Testis (tissue), 2 donors: ENCODE data around the gene HOXA3.

Experiments
- POLR2A ChIP-seq: fragments of 450-650 bp; IDR thresholded peaks from one replicate; pipeline ENCODE4 v1.6.1; 2017; ENCODE audit warnings: antibody characterized with exemption, mild to moderate bottlenecking, moderate library complexity
- TF ChIP-seq, protein P1 (sequence below), 3 experiments: fragments of 450-650 bp in 2 of 3; fragments of 200-600 bp in 1 of 3; sonication (generic) in 1 of 3; IDR thresholded peaks; one replicate each; pipeline ENCODE4 v1.5.1; 2016 to 2019; ENCODE audit warnings: antibody characterized with exemption in 3 of 3, mild to moderate bottlenecking in 2 of 3, moderate library complexity in 1 of 3

DNA sequence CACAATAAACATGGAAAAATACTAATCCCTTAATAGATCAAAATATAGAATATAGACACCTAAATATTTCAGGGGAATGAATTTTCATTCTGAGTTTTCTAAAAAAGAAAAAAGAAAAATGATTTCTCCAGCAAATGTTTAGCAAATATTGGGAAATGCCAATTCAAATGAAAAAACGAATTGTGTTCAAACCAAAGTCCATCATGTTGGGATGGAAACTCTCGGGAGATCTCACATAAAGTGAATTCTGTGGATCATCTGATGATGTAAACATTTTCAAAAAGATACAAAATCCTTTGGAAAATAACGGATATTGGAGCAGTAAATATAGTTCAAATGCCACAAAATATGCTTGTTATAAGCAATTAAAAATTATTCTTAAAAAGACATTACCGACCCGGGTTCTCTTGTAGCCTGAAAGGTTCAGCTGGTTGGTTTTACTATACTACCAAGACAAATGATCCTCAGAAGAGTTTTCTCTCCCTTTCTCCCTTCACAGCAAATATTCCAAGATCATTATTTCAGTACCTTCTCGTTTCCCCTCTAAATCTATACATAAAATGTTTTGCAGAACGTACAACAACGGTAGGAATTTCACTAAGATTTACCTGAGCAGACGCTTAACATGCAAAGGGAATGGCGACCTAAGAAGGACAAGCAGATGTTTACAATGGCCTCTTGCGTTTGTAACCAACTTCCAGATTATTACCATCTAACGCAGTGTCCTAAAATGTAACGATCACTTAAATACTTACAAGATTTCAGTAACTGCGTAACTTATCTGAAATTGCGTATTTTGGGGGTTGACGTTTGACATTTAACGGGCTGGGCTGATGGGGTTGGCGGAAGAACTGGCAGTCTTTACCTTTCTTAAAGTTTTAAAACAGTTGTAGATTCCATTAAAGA, 45.0 kb upstream of the HOXA3 start:
- TF ChIP-seq, protein P1, sequence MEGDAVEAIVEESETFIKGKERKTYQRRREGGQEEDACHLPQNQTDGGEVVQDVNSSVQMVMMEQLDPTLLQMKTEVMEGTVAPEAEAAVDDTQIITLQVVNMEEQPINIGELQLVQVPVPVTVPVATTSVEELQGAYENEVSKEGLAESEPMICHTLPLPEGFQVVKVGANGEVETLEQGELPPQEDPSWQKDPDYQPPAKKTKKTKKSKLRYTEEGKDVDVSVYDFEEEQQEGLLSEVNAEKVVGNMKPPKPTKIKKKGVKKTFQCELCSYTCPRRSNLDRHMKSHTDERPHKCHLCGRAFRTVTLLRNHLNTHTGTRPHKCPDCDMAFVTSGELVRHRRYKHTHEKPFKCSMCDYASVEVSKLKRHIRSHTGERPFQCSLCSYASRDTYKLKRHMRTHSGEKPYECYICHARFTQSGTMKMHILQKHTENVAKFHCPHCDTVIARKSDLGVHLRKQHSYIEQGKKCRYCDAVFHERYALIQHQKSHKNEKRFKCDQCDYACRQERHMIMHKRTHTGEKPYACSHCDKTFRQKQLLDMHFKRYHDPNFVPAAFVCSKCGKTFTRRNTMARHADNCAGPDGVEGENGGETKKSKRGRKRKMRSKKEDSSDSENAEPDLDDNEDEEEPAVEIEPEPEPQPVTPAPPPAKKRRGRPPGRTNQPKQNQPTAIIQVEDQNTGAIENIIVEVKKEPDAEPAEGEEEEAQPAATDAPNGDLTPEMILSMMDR (IDR thresholded peaks at IDR 0.05), result no peak
- TF ChIP-seq POLR2A, result no peak
